GM18870 (cell line): ENCODE data around the gene EML1.

Experiments
- ATAC-seq: cut with Tn5 transposase; IDR thresholded peaks from one replicate; pipeline ENCODE4 v1.9.1; 2021; ENCODE audit warnings: moderate library complexity; ENCODE audit not compliant: unreplicated experiment

EML1 gene

DNA sequence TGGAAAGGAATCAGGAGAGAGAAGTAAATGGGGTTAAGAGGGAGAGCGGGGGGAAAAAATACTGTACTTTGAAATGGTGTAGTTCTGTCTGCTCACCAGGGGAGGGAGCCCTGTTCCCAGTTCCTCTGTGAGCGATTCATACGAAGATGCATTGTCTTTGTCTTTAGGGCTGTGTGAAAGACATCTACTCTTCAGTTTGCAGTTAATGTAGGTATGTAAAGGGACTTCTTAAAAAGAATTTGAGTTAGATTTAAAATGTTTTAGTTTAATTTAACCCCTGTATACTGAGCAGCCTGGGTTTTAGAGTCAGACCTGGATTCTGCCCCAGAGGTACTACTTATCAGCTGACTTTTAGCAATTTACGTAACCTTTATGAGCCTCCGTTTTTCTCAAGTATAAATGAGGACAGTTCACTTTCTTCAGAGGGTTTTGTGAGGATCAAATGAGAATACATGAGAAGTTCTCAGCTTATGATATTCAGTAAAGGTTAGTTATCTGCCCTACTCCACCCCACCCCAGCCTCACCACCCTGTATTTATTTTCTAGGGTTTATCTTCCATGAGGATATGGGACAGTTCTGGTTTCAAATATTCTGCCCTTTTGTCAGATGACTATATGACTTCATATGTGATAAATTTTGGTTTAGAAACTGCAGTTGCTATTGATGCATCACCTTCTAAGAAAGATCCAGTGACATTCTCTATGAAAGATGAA is 189.5 kb downstream of the EML1 start:
- peak; percentile 63 for ATAC-seq

DNA sequence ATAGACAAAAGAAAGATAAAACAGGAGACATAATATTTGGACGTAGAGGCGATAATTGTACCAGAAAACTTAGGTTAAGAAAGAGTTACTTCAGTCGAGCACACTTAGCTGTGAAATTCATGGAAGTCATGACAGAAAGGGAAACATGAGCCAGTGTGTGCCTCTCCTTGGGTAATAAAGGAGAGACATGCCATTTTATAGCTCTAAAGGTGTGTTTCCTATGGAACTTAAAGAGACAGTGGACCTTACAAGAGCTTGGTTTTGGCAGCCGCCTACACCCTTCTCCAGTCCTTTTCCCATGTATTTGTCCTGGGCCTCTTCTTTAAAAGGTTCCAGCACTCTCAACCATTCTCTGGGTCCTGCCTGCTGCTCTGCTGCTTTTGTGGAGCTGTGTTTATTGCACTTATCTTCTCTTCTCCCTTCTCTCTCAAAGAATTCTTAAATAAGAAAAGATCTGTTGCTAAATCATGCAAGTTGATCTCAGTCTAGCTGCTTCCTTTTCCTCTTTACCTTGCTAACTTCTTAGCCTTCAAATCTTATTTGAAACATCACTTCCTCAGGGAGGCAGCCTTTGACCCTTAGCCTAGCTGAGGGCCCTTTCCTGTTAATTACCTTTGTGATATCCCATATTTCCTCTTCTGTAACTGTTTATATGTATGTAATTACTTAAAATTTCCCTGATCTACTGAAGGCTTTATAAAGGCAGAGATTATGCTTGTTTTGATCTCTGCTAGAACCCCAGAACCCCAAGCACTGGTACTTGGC is 190.2 kb downstream of the EML1 start:
- ATAC-seq: no peak

DNA sequence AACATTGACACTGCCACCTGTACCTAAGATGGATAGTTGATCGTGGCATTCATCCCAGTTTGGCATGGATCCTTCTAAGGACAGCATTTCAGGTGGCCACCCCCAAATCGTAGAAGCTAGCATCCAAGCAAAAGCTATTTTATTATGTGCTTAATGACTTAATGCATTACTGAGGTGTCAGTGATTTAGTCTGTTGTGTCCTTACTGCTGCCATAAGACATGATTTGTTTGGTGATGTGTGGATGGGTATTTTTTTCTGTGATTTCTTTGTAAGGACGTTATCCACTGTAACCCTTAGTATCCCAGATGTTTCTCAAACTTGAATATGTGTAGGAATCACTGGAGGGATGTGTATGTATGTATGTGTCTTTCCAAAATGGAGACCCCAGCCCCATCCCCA is 190.8 kb downstream of the EML1 start:
- ATAC-seq: no peak

DNA sequence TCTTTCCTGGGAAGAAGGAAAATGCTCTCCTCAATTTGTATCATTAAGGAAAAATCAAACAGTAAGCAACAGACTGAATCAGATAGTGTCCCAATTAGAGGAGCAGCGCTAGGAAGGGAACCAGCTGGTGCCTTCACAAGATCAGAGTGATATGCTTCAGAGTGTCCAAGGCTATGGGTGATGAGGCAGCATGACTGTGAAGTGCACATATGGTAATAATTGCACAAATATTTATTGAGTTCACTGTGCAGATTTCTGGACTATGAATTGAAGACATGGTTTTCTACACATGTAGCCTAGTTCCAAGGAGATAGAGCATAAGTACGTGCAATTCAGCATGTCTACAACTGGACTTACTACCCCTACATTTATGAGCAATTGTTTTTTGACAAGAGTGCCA is 193.2 kb downstream of the EML1 start:
- no peak for ATAC-seq

DNA sequence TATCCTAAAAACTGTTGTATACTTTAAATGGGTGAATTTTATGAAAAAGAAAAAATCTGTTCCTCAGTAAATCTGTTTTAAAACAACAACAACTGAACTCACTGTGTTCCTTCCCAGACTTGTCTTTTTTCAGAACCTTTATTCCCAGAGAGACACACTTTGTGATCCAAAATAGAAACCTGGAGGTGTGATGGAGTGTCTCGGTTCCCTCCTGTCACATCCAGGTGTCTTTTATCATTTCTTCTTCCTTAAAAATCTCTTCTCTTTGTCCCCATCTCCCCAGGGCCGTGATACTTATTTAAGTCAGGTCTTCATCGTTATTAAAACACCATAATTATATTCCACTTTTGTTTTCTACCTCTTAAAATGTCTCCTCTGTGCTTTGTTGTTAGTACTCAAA is 195.8 kb downstream of the EML1 start:
- ATAC-seq: no peak

DNA sequence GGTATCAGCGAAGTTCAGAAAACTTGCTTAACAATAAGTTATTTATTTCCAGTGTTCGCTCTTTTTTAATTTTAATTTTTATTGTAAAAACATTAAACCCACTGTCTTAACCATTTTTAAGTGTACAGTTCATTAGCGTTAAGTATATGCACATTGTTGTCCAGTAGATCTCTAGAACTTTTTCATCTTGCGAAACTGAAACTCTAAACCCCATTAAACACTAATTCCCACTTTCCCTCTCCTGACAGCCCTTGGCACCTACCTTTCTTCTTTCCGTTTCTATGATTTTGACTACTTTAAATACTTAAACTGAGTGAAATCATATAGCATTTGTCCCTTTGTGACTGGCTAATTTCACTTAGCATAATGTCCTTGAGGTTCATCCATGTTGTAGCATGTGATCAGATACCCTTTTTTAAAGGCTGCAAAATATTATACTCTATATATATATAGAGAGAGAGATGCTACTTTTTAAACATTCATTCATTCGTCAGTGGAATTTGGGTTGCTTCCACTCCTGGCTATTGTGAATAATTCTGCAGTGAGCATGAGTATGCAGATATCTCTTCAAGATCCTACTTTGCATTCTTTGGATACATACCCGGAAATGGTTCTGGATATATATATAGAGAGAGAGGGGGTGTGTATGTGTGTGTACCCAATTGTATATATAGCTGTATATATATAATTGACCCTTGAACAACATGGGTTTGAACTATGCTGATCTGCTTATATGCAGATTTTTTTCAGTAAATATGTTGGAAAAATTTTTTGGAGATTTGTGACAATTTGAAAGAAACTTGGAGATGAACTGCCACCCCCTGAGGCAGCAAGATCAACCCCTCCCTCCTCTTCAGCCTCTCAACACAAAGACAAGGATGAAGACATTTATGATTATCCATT is 197.3 kb downstream of the EML1 start:
- ATAC-seq: no peak

DNA sequence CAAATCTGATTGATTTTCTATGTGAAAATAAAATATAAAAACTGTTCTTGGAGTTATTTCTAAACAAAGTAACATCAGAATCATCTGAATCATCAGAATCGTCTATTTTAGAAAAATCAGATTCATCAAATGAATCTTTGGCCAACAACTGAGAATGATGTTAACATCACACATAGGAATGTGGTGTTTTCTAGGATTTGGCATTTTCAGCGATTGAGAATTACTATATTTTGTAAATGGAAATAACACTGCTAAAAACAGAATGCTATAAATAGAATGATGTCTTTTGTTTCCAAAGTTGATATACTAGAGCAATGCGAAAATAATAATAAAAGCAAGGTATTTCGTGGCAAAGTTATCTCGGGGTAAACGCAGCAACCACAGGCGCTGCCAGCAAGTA is 198.1 kb downstream of the EML1 start:
- ATAC-seq: no peak
